ENCODE measurements around the gene IL15.

IL15 gene

GRCh38 chr4:141705048-141705746 lies 68.8 kb downstream of the IL15 start:
- no peak for DNase-seq (ENCODE audit: extremely low read depth, low read depth)
- TF ChIP-seq CTCF (IDR thresholded peaks at IDR 0.05; ENCODE audit: low read depth, low read length): no peak

- no peak for DNase-seq (ENCODE audit: extremely low read depth, low read depth)
These were observed 69.5 kb downstream of the IL15 start for GRCh38 chr4:141705747-141706377.

GRCh38 chr4:141706445-141706844 lies 70.1 kb downstream of the IL15 start:
- no peak for TF ChIP-seq CTCF (IDR thresholded peaks at IDR 0.05; ENCODE audit: low read depth, low read length)
- no peak for DNase-seq (ENCODE audit: extremely low read depth, low read depth)

More at GRCh38 chr4:141705747-141706377, 69.5 kb downstream of the IL15 start:
- TF ChIP-seq CTCF (IDR thresholded peaks at IDR 0.05; ENCODE audit: low read depth, low read length): no peak

- DNase-seq (ENCODE audit: extremely low read depth, low read depth): no peak
- peak; percentile 58 for TF ChIP-seq CTCF (IDR thresholded peaks at IDR 0.05; ENCODE audit: low read depth, low read length)
These were observed 74.8 kb downstream of the IL15 start for GRCh38 chr4:141711211-141711610.

GRCh38 chr4:141713185-141713584 lies 76.8 kb downstream of the IL15 start:
- no peak for TF ChIP-seq CTCF (IDR thresholded peaks at IDR 0.05; ENCODE audit: low read depth, low read length)
- DNase-seq (ENCODE audit: extremely low read depth, low read depth): no peak

- TF ChIP-seq CTCF (IDR thresholded peaks at IDR 0.05; ENCODE audit: low read depth, low read length): no peak
- no peak for DNase-seq (ENCODE audit: extremely low read depth, low read depth)
These were observed 77.5 kb downstream of the IL15 start for GRCh38 chr4:141713771-141714445.

- TF ChIP-seq CTCF (IDR thresholded peaks at IDR 0.05; ENCODE audit: low read depth, low read length): no peak
These were observed 83.2 kb downstream of the IL15 start for GRCh38 chr4:141719585-141719984.

More at GRCh38 chr4:141719585-141719984, 83.2 kb downstream of the IL15 start:
- no peak for DNase-seq (ENCODE audit: extremely low read depth, low read depth)
